Measurements from ENCODE around the gene FBN2.

- no peak for TF ChIP-seq EZH2 (IDR thresholded peaks at IDR 0.05; ENCODE audit: borderline replicate concordance, low read depth, low read length, severe bottlenecking)
- no peak for TF ChIP-seq CTCF (IDR thresholded peaks at IDR 0.05; ENCODE audit: borderline replicate concordance, extremely low read depth, low read length, poor library complexity, severe bottlenecking)
These were observed 140.2 kb downstream of the FBN2 start for GRCh38 chr5:128397876-128398275.

Data from DND-41 (cell line).